GM12892 (cell line): Measurements from ENCODE around the gene CDH4.

ENCODE experiments used
- DNase-seq: peaks from one replicate; pipeline ENCODE4 v3.0.0; 2011; ENCODE audit not compliant: insufficient read length
- FAIRE-seq: peaks from 2 replicates; lab custom pipeline; 2011; peaks lifted over from hg19 to GRCh38; lab: Jason Lieb, UNC
- POLR2A ChIP-seq: IDR thresholded peaks from 2 replicates; pipeline ENCODE4 v1.6.1; 2011; ENCODE audit warnings: low read depth, low read length, control low read depth
- POLR2AphosphoS5 ChIP-seq: IDR thresholded peaks from 2 replicates; pipeline ENCODE4 v1.6.1; 2011; ENCODE audit warnings: low read depth, low read length, control low read depth
- TAF1 ChIP-seq: IDR thresholded peaks from 2 replicates; pipeline ENCODE4 v1.6.1; 2011; ENCODE audit warnings: low read depth, mild to moderate bottlenecking, control low read depth, low read length, borderline replicate concordance

CDH4 gene

GRCh38 chr20:61296629-61297019 lies 44.6 kb downstream of the CDH4 start:
- FAIRE-seq: no peak

DNA sequence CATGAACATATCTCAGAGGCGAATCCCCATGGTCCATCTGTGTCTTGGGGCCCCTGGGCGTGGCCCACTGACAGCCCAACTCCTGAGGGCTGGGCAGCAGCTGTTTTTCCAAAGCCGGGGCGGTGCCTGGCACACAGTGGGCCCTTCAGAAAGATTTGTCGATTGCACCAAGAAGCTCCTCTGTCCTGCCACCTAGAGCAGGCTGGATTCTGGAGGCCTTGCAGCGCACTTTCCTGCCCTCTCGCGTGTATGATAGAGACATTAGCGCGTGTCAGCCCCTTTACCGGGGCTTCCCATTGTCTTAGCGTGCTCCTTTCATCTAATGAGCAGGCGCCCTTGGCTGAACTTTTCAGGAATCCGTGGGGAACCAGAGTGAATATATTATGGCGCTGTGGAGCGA lies 45.4 kb downstream of the CDH4 start:
- TF ChIP-seq POLR2AphosphoS5 (no peak), TAF1 (no peak), POLR2A (no peak)
- FAIRE-seq: no peak
- DNase-seq: no peak

More at GRCh38 chr20:61296629-61297019, 44.6 kb downstream of the CDH4 start:
- TF ChIP-seq TAF1: no peak
- DNase-seq: no peak

DNA sequence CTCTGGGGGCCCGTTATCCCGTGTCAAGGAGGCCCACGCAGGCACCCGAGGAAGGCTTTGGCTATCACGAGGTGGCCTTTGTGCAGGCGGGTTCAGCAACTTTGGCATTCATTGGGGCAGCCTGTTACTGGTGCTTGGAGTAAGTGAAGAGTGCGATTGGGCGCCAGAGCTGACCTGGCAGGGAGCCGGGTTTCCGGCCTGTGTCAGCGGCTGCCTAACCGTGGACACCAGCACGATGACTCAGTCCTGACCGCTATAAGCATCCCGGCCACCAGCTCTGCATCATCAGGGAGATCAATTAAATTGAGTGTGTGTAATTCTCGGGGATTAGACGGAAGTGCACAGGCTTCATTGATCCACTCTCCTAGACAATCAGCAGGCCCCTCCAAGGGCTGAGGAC lies 45.9 kb downstream of the CDH4 start:
- DNase-seq (no peak), FAIRE-seq (no peak)
- TF ChIP-seq POLR2A (no peak), TAF1 (no peak), POLR2AphosphoS5 (no peak)

- DNase-seq (no peak), FAIRE-seq (no peak)
- TF ChIP-seq TAF1 (no peak), POLR2AphosphoS5 (no peak), POLR2A (no peak)
Observed at GRCh38 chr20:61298661-61299060, 46.6 kb downstream of the CDH4 start.

DNA sequence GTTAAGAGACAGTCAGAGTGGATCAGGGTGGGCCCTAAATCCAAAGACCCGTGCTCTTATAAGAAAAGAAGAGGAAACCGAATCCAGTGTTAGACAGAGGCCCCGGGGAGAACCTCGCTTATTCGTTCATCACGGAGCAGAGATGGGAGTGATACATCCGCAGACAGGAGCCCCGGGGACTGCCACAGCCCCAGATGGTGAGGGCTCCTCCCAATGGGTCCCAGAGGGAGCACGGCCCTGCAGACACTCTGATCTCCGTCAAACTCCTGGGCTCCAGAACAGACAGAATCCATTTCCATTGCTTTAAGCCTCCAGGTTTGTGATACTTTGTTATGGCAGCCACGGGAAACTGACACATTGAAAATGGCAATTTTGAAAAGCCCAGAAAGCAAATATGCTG lies 47.0 kb downstream of the CDH4 start:
- FAIRE-seq (no peak), DNase-seq (no peak)
- TF ChIP-seq POLR2A: no peak
- no peak for TF ChIP-seq POLR2AphosphoS5
- no peak for TF ChIP-seq TAF1

- FAIRE-seq (no peak), DNase-seq (no peak)
- no peak for TF ChIP-seq TAF1
- TF ChIP-seq POLR2AphosphoS5: no peak
- TF ChIP-seq POLR2A: no peak
Observed at GRCh38 chr20:61299618-61300017, 47.6 kb downstream of the CDH4 start.

DNA sequence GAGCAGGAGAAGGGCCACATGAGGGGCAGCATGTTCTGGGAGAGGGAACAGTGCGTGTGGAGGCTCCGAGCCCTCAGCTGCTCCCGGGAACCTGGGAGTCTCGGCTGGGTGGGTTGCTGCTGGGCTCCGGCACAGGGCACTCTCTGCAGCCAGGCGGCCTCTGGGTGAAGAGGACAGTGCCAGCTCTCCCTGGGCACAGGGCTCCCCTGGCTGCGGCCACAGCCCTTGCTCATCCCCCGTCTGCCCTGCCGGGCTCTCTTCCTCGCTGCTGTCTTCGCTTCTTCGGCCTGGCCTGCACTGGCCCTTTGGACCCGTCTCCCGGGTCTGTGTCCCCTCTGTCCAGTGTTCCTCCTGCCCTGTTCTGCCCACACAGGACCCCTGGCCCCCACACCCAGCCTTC lies 48.2 kb downstream of the CDH4 start:
- no peak for FAIRE-seq
- DNase-seq: no peak
- no peak for TF ChIP-seq POLR2AphosphoS5

DNA sequence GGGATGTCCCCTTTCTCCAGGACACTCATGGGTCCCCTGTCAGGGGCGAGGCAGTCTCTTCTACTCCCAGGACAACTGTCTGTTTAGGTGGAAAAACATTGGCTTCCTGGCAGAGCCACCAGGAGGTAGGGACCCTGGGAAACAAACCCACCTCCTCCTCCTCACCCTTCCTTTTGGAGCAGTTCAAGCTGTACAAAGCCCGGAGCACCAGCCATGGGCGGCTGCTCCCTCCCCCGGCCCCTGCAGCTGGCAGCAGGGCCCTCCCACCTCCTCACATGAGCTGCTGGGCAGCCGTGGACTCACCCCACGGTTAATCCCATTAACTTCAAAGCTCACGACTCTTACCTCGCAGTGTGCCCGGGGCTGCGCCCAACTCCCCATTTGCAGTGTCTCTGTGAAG lies 48.6 kb downstream of the CDH4 start:
- TF ChIP-seq POLR2AphosphoS5 (no peak), TAF1 (no peak), POLR2A (no peak)
- DNase-seq (no peak), FAIRE-seq (no peak)

GRCh38 chr20:61301711-61302525 lies 49.9 kb downstream of the CDH4 start:
- no peak for TF ChIP-seq POLR2A
- no peak for TF ChIP-seq TAF1
- no peak for TF ChIP-seq POLR2AphosphoS5
- FAIRE-seq: no peak
- DNase-seq: no peak

DNA sequence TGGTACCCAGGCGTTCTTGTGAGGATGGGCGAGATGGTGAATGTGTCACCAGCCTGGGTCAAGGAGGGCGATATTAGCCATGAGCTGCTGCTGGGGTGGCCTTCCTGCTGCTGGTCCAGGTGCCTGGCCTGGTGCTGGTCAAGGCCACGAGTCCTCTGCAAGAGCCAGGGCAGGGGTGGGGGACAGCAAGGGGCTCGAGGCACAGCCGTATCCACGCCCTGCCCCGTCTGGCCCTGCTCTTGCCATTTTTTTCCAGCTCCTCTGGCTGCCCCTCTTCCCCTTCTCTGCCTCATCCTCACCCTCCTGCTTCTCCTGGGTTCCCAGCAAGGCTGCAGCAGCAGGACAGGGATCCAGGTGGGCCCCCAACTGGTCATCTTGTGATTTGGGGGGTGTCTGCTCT lies 51.2 kb downstream of the CDH4 start:
- DNase-seq (no peak), FAIRE-seq (no peak)
- TF ChIP-seq TAF1 (no peak), POLR2AphosphoS5 (no peak), POLR2A (no peak)

GRCh38 chr20:61303675-61304074 lies 51.6 kb downstream of the CDH4 start:
- TF ChIP-seq POLR2A: no peak
- TF ChIP-seq TAF1: no peak
- TF ChIP-seq POLR2AphosphoS5: no peak
- DNase-seq (no peak), FAIRE-seq (no peak)

- FAIRE-seq: no peak
- TF ChIP-seq POLR2A: no peak
- TF ChIP-seq TAF1: no peak
- no peak for TF ChIP-seq POLR2AphosphoS5
- no peak for DNase-seq
Observed at GRCh38 chr20:61304750-61305149, 52.7 kb downstream of the CDH4 start.

DNA sequence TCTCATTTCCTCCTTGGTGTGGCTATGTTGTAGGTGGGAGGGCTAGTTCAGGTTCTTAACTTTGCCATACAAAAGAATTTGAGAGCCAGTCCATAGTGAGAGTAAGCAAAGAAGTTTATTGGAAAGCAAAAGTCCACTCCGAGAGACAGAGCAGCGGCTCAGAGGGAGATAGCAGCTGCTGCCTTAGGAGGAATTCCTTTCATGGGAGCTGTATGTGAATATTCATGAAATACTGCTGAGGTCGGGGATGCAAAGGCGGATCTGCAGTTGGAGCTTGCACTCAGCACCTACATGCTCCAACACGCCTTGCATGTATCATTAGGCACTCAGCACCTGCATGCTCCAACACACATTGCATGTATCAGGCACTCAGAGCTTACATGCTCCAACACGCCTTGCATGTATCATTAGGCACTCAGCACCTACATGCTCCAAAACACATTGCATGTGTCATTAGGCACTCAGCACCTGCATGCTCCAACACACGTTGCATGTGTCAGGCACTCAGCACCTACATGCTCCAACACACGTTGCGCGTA lies 54.9 kb downstream of the CDH4 start:
- FAIRE-seq (no peak), DNase-seq (no peak)
- TF ChIP-seq TAF1 (no peak), POLR2A (no peak), POLR2AphosphoS5 (no peak)
